Amygdala (tissue), 56 donors: ENCODE measurements around the gene MS4A8.
"Not testable (repeated sequence)": the region's sequence is repeated elsewhere in the genome, so short reads cannot be mapped to it uniquely, and the experiment has no call there.

Experiments
- DNase-seq, 56 donors: peaks; one replicate each; lab custom pipeline; 2025; lab: John Stamatoyannopoulos, UW

The MS4A8 gene

GRCh38 chr11:60699284-60699691, at the start of gene MS4A8:
MS4A8 (plus strand) TSS chr11:60699612; CDS start chr11:60700861, 1,249 bp downstream.
- no peak for DNase-seq

- no peak for DNase-seq
Observed at GRCh38 chr11:60657888-60658287, 41.5 kb upstream of the MS4A8 start.

GRCh38 chr11:60658409-60658808, 41.0 kb upstream of the MS4A8 start:
- DNase-seq, result no peak

GRCh38 chr11:60672255-60672654, 27.2 kb upstream of the MS4A8 start:
- no peak for DNase-seq

- not testable (repeated sequence) for DNase-seq
Observed at GRCh38 chr11:60678231-60678630, 21.2 kb upstream of the MS4A8 start.

GRCh38 chr11:60679879-60680278, 19.5 kb upstream of the MS4A8 start:
- DNase-seq, result no peak

GRCh38 chr11:60680455-60681119, 18.8 kb upstream of the MS4A8 start:
- no peak for DNase-seq

GRCh38 chr11:60684541-60684848, 14.9 kb upstream of the MS4A8 start:
- DNase-seq, result not testable (repeated sequence)

GRCh38 chr11:60691661-60692060, 7.8 kb upstream of the MS4A8 start:
- no peak for DNase-seq

- no peak for DNase-seq
Observed at GRCh38 chr11:60699936-60700335, 524 bp downstream of the MS4A8 start.

GRCh38 chr11:60700689-60701468, 1.5 kb downstream of the MS4A8 start:
- no peak for DNase-seq

- DNase-seq, result no peak
Observed at GRCh38 chr11:60701469-60701818, 2.0 kb downstream of the MS4A8 start.

- DNase-seq, result no peak
Observed at GRCh38 chr11:60703374-60703773, 4.0 kb downstream of the MS4A8 start.

GRCh38 chr11:60705895-60706294, 6.5 kb downstream of the MS4A8 start:
- DNase-seq, result no peak

- DNase-seq, result no peak
Observed at GRCh38 chr11:60706931-60707330, 7.5 kb downstream of the MS4A8 start.

GRCh38 chr11:60710482-60710881, 11.1 kb downstream of the MS4A8 start:
- DNase-seq, result no peak

- DNase-seq, result no peak
Observed at GRCh38 chr11:60711276-60711675, 11.9 kb downstream of the MS4A8 start.

GRCh38 chr11:60713423-60713822, 14.0 kb downstream of the MS4A8 start:
- not testable (repeated sequence) for DNase-seq

GRCh38 chr11:60717956-60718355, 18.5 kb downstream of the MS4A8 start:
- no peak for DNase-seq

GRCh38 chr11:60718524-60719316, 19.3 kb downstream of the MS4A8 start:
- DNase-seq, result no peak

GRCh38 chr11:60719391-60719790, 20.0 kb downstream of the MS4A8 start:
- DNase-seq, result no peak

- no peak for DNase-seq
Observed at GRCh38 chr11:60720460-60720859, 21.0 kb downstream of the MS4A8 start.
